Measurements from ENCODE around the gene DLGAP5.

- no peak for TF ChIP-seq ZBTB7A (IDR thresholded peaks at IDR 0.05; ENCODE audit: low read depth)
- TF ChIP-seq EGR1 (IDR thresholded peaks at IDR 0.05), result no peak
- no peak for TF ChIP-seq EP300 (IDR thresholded peaks at IDR 0.05; ENCODE audit: borderline replicate concordance)
- no peak for TF ChIP-seq YY1 (IDR thresholded peaks at IDR 0.05; ENCODE audit: low read depth)
- TF ChIP-seq CEBPB (IDR thresholded peaks at IDR 0.05), result no peak
- no peak for TF ChIP-seq FOXM1 (IDR thresholded peaks at IDR 0.05; ENCODE audit: borderline replicate concordance, low read depth)
- TF ChIP-seq REST (IDR thresholded peaks at IDR 0.05; ENCODE audit: low read depth), result no peak
- TF ChIP-seq NFIC (IDR thresholded peaks at IDR 0.05), result no peak
- no peak for TF ChIP-seq TAF1 (IDR thresholded peaks at IDR 0.05; ENCODE audit: low read depth)
- TF ChIP-seq MAX (IDR thresholded peaks at IDR 0.05), result no peak
- TF ChIP-seq RAD21 (IDR thresholded peaks at IDR 0.05; ENCODE audit: low read depth), result no peak
- TF ChIP-seq CREB1 (IDR thresholded peaks at IDR 0.05; ENCODE audit: low read depth), result no peak
Measured at GRCh38 chr14:55127460-55127951, 63.9 kb downstream of the DLGAP5 start.
